HG03439 (cell line): ENCODE data around the gene DNPEP.
"Not testable (repeated sequence)": the region's sequence is repeated elsewhere in the genome, so short reads cannot be mapped to it uniquely, and the experiment has no call there.

Source experiments
- ATAC-seq: cut with Tn5 transposase; IDR thresholded peaks from one replicate; pipeline ENCODE4 v1.9.1; 2021; ENCODE audit warnings: mild to moderate bottlenecking, moderate library complexity; ENCODE audit not compliant: unreplicated experiment

DNPEP gene

DNA sequence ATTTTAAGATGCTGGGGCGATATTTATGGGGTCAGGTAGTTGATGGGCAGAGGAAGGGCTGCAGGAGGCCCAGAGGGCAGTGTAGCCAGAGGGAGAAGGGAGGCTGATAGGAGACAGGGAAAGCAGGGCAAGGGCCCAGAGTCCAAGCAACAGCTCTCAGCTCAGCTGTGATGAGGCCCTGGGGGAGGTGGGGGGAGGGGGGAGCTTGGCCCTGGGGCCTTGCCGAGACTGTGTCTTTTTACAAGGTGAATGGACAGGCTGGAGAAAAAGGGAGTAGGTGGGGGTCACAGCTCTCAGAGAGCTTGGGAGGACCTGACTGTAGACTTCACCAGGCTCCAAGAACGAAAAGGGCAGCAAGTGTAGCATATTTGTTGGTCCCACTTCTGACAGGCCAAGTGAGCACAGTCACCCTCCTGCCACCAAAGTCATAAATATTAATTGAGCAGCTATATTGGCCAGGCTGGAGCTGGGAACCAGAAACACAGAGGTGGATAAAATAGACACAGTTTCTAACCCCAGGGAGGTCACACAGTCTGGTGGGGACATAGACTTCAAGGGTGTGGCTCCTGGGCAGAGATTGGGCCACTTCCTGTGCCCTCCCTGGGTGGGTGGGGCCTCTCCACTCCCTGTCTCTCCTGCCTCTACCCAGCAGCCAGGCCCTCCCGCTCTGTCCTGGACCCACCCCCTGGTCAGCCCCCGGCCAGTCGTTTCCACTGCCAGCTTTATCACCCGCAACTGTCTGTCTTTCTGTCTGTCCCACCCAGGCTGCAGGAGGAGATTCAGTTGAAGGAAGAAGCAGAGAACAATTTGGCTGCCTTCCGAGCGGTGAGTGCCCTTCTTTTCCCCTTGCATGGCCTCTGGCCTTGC is 31.9 kb upstream of the DNPEP start:
- no peak for ATAC-seq

GRCh38 chr2:219419012-219419324 is 31.3 kb upstream of the DNPEP start:
- no peak for ATAC-seq

DNA sequence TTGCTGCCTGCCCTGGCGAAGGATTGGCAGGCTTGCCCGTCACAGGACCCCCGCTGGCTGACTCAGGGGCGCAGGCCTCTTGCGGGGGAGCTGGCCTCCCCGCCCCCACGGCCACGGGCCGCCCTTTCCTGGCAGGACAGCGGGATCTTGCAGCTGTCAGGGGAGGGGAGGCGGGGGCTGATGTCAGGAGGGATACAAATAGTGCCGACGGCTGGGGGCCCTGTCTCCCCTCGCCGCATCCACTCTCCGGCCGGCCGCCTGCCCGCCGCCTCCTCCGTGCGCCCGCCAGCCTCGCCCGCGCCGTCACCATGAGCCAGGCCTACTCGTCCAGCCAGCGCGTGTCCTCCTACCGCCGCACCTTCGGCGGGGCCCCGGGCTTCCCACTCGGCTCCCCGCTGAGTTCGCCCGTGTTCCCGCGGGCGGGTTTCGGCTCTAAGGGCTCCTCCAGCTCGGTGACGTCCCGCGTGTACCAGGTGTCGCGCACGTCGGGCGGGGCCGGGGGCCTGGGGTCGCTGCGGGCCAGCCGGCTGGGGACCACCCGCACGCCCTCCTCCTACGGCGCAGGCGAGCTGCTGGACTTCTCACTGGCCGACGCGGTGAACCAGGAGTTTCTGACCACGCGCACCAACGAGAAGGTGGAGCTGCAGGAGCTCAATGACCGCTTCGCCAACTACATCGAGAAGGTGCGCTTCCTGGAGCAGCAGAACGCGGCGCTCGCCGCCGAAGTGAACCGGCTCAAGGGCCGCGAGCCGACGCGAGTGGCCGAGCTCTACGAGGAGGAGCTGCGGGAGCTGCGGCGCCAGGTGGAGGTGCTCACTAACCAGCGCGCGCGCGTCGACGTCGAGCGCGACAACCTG is 30.7 kb upstream of the DNPEP start, which contains the start of gene DES:
DES (plus strand) TSS at position 223 of the 857 bp plus-strand sequence; CDS start at position 309, 86 bp downstream.
- no peak for ATAC-seq

GRCh38 chr2:219417374-219417773 is 29.7 kb upstream of the DNPEP start:
- ATAC-seq = no peak

DNA sequence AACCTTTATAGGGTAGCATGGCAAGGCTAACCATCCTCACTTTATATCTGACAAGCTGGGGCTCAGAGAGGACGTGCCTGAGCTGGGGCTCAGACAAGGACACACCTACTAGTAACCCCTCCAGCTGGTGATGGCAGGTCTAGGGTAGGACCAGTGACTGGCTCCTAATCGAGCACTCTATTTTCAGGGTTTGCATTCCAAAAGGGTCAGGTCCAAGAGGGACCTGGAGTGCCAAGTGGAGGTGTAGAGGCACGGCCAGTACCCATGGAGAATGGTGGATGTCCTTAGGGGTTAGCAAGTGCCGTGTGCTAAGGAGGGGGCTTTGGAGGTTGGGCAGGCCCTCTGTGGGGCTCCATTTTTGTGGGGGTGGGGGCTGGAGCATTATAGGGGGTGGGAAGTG is 29.2 kb upstream of the DNPEP start:
- no peak for ATAC-seq

GRCh38 chr2:219416235-219416602 is 28.5 kb upstream of the DNPEP start:
- ATAC-seq = no peak

- no peak for ATAC-seq
Measured at GRCh38 chr2:219415580-219416234, 28.0 kb upstream of the DNPEP start.

GRCh38 chr2:219414857-219415256 is 27.1 kb upstream of the DNPEP start:
- ATAC-seq = no peak

DNA sequence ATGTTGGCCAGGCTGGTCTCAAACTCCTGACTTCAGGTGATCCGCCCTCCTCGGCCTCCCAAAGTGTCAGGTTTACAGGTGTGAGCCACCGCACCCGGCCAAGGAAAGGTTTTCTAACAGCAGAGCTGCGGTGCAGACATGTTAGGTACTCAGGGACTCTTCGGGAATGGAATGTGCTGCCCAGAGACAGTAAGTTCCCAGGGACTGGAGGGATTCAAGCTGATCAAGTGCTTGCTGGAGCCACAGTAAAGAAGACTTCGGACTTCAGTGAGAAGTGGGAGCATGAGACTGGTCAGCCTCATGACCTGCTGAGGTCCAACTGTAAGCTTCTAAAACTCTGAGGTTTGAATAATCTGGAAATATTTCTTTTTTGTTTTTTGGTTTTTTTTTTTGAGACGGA is 22.7 kb upstream of the DNPEP start:
- no peak for ATAC-seq

- ATAC-seq = no peak
Measured at GRCh38 chr2:219409619-219410018, 21.9 kb upstream of the DNPEP start.

DNA sequence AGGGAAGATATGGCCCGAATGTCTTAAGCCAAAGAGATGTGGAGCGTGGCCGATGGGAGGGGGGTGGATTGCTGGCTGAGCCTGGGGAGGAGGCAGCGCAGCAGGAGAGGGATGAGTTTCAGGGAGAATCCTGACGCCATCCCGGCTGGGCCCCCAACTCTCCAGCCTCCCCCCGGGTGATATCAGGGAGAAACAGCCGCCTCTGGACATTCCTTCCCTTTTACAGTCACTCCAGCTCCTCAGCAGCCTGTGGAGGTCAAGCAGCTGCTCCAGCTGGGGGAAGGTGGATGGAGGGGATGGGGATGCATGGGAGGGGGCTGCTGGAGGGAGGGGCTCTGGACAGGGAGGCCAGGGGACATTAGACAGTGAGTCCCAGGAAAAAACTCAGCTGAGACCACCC is 20.9 kb upstream of the DNPEP start:
- no peak for ATAC-seq

- no peak for ATAC-seq
Measured at GRCh38 chr2:219408204-219408603, 20.5 kb upstream of the DNPEP start.

GRCh38 chr2:219407343-219407742 is 19.6 kb upstream of the DNPEP start:
- ATAC-seq = not testable (repeated sequence)

GRCh38 chr2:219406861-219407230 is 19.1 kb upstream of the DNPEP start:
- ATAC-seq = no peak

DNA sequence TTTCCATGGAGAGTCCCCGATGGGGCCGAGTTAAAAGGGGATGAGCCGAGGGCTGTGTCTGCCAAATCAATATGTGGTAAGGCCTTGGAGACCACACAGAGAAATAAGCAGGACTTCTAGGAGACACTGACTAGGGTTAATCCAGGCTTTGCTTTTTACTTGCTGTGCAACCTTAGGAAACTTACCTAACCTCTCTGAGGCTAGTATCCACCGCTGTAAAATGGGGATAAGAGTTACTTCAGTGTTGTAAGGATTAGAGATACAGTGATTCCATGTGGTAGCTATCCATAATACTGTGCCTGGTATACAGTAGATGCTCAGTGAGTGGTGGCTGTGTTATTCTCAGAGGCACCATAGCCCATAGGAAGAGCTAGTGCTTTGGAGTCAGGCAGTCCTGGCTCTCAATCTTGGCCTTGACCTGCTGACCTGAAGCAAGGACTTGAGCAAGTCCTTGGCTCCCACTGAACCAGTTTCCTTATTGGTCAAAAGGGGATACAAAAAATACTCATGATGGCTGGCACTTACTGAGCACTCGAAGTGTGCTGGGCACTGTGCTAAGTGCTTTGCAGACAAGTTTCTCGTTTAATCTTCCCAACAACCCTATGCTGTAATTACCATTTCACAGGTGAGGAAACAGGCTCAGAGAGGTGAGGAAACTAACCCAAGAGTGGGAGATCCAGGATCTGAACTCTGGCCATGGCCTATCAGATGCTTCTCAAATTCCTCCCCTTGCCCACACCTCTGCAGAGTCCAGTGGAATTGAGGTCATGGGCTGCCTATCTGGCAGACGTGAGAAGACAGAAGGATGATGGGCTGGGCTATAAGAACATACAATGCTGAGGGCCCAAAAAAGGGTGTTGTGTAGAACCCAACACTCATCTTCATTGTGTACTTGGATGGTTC is 18.5 kb upstream of the DNPEP start:
- no peak for ATAC-seq

GRCh38 chr2:219405451-219405850 is 17.7 kb upstream of the DNPEP start:
- ATAC-seq = no peak

DNA sequence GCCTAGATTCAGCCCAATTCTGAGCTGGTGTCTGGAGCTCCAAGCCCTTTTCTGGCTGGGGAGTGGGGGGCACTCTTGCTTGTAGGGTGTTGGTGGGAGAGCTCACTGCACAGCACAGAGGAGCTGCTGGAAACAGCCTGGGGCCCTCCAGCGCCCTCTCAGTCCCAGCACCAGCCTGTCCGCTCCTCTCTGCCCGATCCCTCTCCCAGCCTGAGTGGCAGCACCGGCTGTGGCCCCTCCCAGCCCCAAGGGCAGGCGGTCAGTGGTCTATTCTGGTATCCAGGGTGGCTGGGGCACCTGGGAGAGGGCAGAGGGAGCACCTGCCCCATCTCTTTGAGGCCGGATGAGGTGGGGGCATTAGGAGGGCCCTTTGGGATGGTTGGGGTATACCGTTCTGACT is 17.2 kb upstream of the DNPEP start:
- ATAC-seq = no peak

GRCh38 chr2:219404291-219404910 is 16.7 kb upstream of the DNPEP start:
- no peak for ATAC-seq

DNA sequence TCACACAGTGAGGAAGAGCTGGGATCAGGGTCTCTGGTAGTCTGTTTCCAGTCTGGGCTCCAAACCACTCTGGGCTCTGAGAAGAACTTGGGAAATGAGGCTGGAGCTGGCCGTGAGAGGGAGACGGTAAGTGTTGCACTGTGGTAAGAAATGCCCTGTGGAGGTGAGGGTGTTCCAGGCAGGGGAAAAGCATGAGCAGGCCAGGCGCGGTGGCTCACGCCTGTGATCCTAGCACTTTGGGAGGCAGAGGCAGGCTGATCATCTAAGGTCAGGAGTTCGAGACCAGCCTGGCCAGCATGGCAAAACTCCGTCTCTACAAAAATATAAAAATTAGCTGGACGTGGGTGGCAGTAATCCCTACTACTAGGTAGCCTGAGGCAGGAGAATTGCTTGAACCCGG is 16.1 kb upstream of the DNPEP start:
- no peak for ATAC-seq
